Panc1 (cell line): Measurements from ENCODE around the gene ZER1.

ENCODE experiments used
- CTCF ChIP-seq: fragments of 450-650 bp; IDR thresholded peaks from 2 replicates; pipeline ENCODE4 v1.5.1; 2017; ENCODE audit warnings: mild to moderate bottlenecking
- POLR2AphosphoS5 ChIP-seq: IDR thresholded peaks from 2 replicates; pipeline ENCODE4 v1.6.1; 2012; ENCODE audit warnings: mild to moderate bottlenecking, low read depth, low read length, moderate library complexity
- REST ChIP-seq, 2 experiments: IDR thresholded peaks; 2 replicates each; pipeline ENCODE4 v1.6.1; 2011 to 2012; ENCODE audit warnings: low read depth in 2 of 2, control low read depth in 1 of 2, low read length in 1 of 2, mild to moderate bottlenecking in 1 of 2, moderate library complexity in 1 of 2; ENCODE audit not compliant: insufficient read depth in 1 of 2
- TCF7L2 ChIP-seq: IDR thresholded peaks from 2 replicates; pipeline ENCODE4 v1.6.1; 2011; ENCODE audit warnings: mild to moderate bottlenecking, low read depth, low read length, inconsistent platforms

- TF ChIP-seq CTCF (no peak), POLR2AphosphoS5 (no peak), REST (IDR thresholded peaks at IDR 0.05; ENCODE audit: insufficient read depth in 1 of 2, low read depth in 2 of 2, low read length in 1 of 2) (no peak), TCF7L2 (no peak)
These were observed 20.4 kb upstream of the ZER1 start for GRCh38 chr9:128792134-128792533.
